WTC11 (cell line): Measurements from ENCODE around the gene PET117. TPM values are rescaled to one million over a fixed set of nuclear protein-coding genes. Genes with fewer than 3 reads are reported as not detected.

Source experiments
- ATAC-seq: fragments of 200-7000 bp; cut with Tn5 transposase; 2 replicates; pipeline ENCODE4 v1.10.0; 2021; ENCODE audit warnings: mild to moderate bottlenecking, moderate library complexity
- CTCF ChIA-PET: fragments of 300-600 bp; sonication (Branson Sonifier 250); formaldehyde crosslinking; loops from one replicate; lab custom pipeline; 2021; ENCODE audit warnings: antibody characterized with exemption; lab: Charles Lee
- POLR2A ChIA-PET: fragments of 350-600 bp; sonication (Branson Sonifier 250); formaldehyde crosslinking; loops from one replicate; lab custom pipeline; 2021; ENCODE audit warnings: antibody characterized with exemption; lab: Charles Lee
- DNase-seq: peaks from one replicate; pipeline ENCODE4 v3.0.0; 2021; ENCODE audit warnings: low spot score
- H3K27ac Mint-ChIP-seq: 2 replicates; pipeline ENCODE4 v1.8.0; 2021; ENCODE audit warnings: mixed read lengths
- H3K27me3 Mint-ChIP-seq: 2 replicates; pipeline ENCODE4 v1.8.0; 2021; ENCODE audit warnings: low read depth, mild to moderate bottlenecking, moderate library complexity, mixed read lengths
- H3K36me3 Mint-ChIP-seq: 2 replicates; pipeline ENCODE4 v1.8.0; 2021; ENCODE audit warnings: mixed read lengths
- H3K4me1 Mint-ChIP-seq: 2 replicates; pipeline ENCODE4 v1.8.0; 2022; ENCODE audit warnings: mixed read lengths
- H3K4me3 Mint-ChIP-seq: 2 replicates; pipeline ENCODE4 v1.8.0; 2021; ENCODE audit warnings: mild to moderate bottlenecking, moderate library complexity, mixed read lengths
- H3K9me3 Mint-ChIP-seq: 2 replicates; pipeline ENCODE4 v1.8.0; 2021; ENCODE audit warnings: mixed read lengths
- ATF2 ChIP-seq: sonication (generic); formaldehyde crosslinking; IDR thresholded peaks from 2 replicates; pipeline ENCODE4 v1.8.1; 2022; ENCODE audit warnings: low read depth, missing genetic modification reagents, borderline replicate concordance
- ATF6 ChIP-seq: sonication (generic); formaldehyde crosslinking; IDR thresholded peaks from 2 replicates; pipeline ENCODE4 v1.8.1; 2023; ENCODE audit warnings: mild to moderate bottlenecking, missing genetic modification reagents
- CREB1 ChIP-seq: sonication (generic); formaldehyde crosslinking; IDR thresholded peaks from 2 replicates; pipeline ENCODE4 v1.8.0; 2023; ENCODE audit warnings: mild to moderate bottlenecking, missing genetic modification reagents
- CTCF ChIP-seq: fragments of 200-600 bp; IDR thresholded peaks from 2 replicates; pipeline ENCODE4 v1.8.0; 2022; ENCODE audit warnings: antibody characterized with exemption
- E2F1 ChIP-seq: sonication (generic); formaldehyde crosslinking; IDR thresholded peaks from 2 replicates; pipeline ENCODE4 v1.8.0; 2022; ENCODE audit warnings: mild to moderate bottlenecking, missing genetic modification reagents
- ESRRA ChIP-seq: sonication (generic); formaldehyde crosslinking; IDR thresholded peaks from 2 replicates; pipeline ENCODE4 v1.8.1; 2022; ENCODE audit warnings: mild to moderate bottlenecking, missing genetic modification reagents, borderline replicate concordance
- ETV6 ChIP-seq: sonication (generic); formaldehyde crosslinking; IDR thresholded peaks from 2 replicates; pipeline ENCODE4 v1.8.1; 2022; ENCODE audit warnings: mild to moderate bottlenecking, missing genetic modification reagents
- FOXK1 ChIP-seq: sonication (generic); formaldehyde crosslinking; IDR thresholded peaks from 2 replicates; pipeline ENCODE4 v1.8.0; 2022; ENCODE audit warnings: mild to moderate bottlenecking, moderate library complexity, missing genetic modification reagents
- GTF2I ChIP-seq: fragments of 250-450 bp; sonication (Bioruptor Pico); conservative IDR thresholded peaks from 2 replicates; pipeline ENCODE4 v1.4.0; 2021; ENCODE audit warnings: mild to moderate bottlenecking
- HMGA2 ChIP-seq: fragments of 250-450 bp; sonication (Bioruptor Pico); IDR thresholded peaks from 2 replicates; pipeline ENCODE4 v1.4.0; 2021; ENCODE audit warnings: mild to moderate bottlenecking, moderate library complexity
- HMGXB4 ChIP-seq: sonication (generic); formaldehyde crosslinking; IDR thresholded peaks from 2 replicates; pipeline ENCODE4 v1.8.1; 2023; ENCODE audit warnings: mild to moderate bottlenecking, moderate library complexity, missing genetic modification reagents
- KAT7 ChIP-seq: sonication (generic); formaldehyde crosslinking; IDR thresholded peaks from 2 replicates; pipeline ENCODE4 v1.8.1; 2023; ENCODE audit warnings: missing genetic modification reagents, mild to moderate bottlenecking, borderline replicate concordance
- NFATC4 ChIP-seq: fragments of 250-450 bp; sonication (Bioruptor Pico); IDR thresholded peaks from 2 replicates; pipeline ENCODE4 v1.9.0; 2021; ENCODE audit warnings: mild to moderate bottlenecking
- NFYB ChIP-seq: sonication (generic); formaldehyde crosslinking; conservative IDR thresholded peaks from 2 replicates; pipeline ENCODE4 v1.8.0; 2022; ENCODE audit warnings: low read depth, missing genetic modification reagents
- OVOL2 ChIP-seq: fragments of 250-450 bp; sonication (Bioruptor Pico); IDR thresholded peaks from 2 replicates; pipeline ENCODE4 v1.9.0; 2021; ENCODE audit warnings: mild to moderate bottlenecking, borderline replicate concordance
- SMAD3 ChIP-seq: sonication (generic); formaldehyde crosslinking; IDR thresholded peaks from 2 replicates; pipeline ENCODE4 v1.8.0; 2022; ENCODE audit warnings: missing genetic modification reagents, mild to moderate bottlenecking, borderline replicate concordance
- TP53 ChIP-seq: sonication (generic); formaldehyde crosslinking; IDR thresholded peaks from 2 replicates; pipeline ENCODE4 v1.8.1; 2023; ENCODE audit warnings: mild to moderate bottlenecking, missing genetic modification reagents
- ZBTB43 ChIP-seq: sonication (generic); formaldehyde crosslinking; IDR thresholded peaks from 2 replicates; pipeline ENCODE4 v1.8.1; 2023; ENCODE audit warnings: mild to moderate bottlenecking, missing genetic modification reagents
- ZNF281 ChIP-seq: sonication (generic); formaldehyde crosslinking; IDR thresholded peaks from 2 replicates; pipeline ENCODE4 v1.8.0; 2023; ENCODE audit warnings: mild to moderate bottlenecking, missing genetic modification reagents
- ZNF317 ChIP-seq: sonication (generic); formaldehyde crosslinking; IDR thresholded peaks from 2 replicates; pipeline ENCODE4 v1.8.1; 2023; ENCODE audit warnings: low read depth, mild to moderate bottlenecking, moderate library complexity, missing genetic modification reagents, borderline replicate concordance
- total RNA-seq: library from RNA; stranded (reverse); gene quantifications from 3 replicates; pipeline ENCODE4 v1.2.3, GENCODE V29; 2021

PET117 gene
- total RNA-seq, 1 experiment from 2014 or later: 21.6 TPM

- ChIA-PET CTCF (interaction anchor here (0.6 to 2.6 kb wide), 12 partner anchors 8 to 160 kb away, joined by 3 to 17 read pairs (median 4); no protein-coding TSS in a partner anchor), POLR2A (no interaction called here)
- Mint-ChIP-seq H3K36me3 (peaks cover 20% of the 10 kb centered on the region), H3K27me3 (no peaks in the 10 kb centered on the region), H3K4me3 (no peak overlapping the region), H3K27ac (no peak overlapping the region), H3K4me1 (no peaks in the 10 kb centered on the region), H3K9me3 (no peaks in the 10 kb centered on the region)
- peak; percentile 34 for DNase-seq
- peak; percentile 99 for ATAC-seq
- TF ChIP-seq CTCF (no peak), TP53 (CRISPR knock-in tag) (no peak), NFYB (CRISPR knock-in tag) (no peak), HMGA2 (CRISPR knock-in tag) (no peak), ETV6 (CRISPR knock-in tag) (no peak), KAT7 (CRISPR knock-in tag) (no peak), ATF6 (CRISPR knock-in tag) (no peak), ESRRA (CRISPR knock-in tag) (no peak), NFATC4 (CRISPR knock-in tag) (no peak), OVOL2 (CRISPR knock-in tag) (no peak), SMAD3 (CRISPR knock-in tag) (no peak), FOXK1 (CRISPR knock-in tag) (no peak), ZNF317 (no peak), CREB1 (CRISPR knock-in tag) (no peak), ATF2 (no peak), ZNF281 (no peak), GTF2I (CRISPR knock-in tag) (no peak), ZBTB43 (CRISPR knock-in tag) (no peak), HMGXB4 (CRISPR knock-in tag) (no peak), E2F1 (CRISPR knock-in tag) (no peak)
Measured at GRCh38 chr20:18190338-18191233, 52.9 kb downstream of the PET117 start.
